Stimulated activated CD8-positive, alpha-beta memory T cell treated with anti-CD3 and anti-CD28 coated beads, Interleukin-15, amount 100 ng/mL, for 24 hours (primary cell): ENCODE data around the gene DSTN.

ENCODE experiments used
- DNase-seq: peaks from one replicate; pipeline ENCODE4 v3.0.0-alpha.2; 2020; ENCODE audit warnings: low read depth

DSTN gene

GRCh38 chr20:17583126-17583525 lies 13.3 kb downstream of the DSTN start:
- no peak for DNase-seq

- DNase-seq = no peak
Observed at GRCh38 chr20:17584689-17585088, 14.8 kb downstream of the DSTN start.

- DNase-seq = no peak
Observed at GRCh38 chr20:17586250-17586649, 16.4 kb downstream of the DSTN start.

DNA sequence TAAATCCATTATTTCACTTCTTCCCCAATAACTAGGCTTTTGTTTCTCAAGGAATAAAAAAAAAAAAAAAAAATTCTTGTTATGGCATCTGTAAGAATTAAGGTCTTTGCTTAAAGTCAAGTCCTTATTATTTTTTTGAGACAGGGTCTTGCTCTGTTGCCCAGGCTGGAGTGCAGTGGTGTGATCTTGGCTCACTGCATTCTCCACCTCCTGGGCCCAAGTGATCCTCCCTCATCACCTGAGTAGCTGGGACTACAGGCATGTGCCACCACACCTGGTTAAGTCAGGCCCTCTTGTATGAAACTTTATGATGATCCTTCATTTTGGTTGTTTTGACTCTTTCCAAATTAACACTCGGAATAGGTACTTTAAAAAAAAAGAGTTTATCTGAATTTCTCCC lies 17.3 kb downstream of the DSTN start:
- no peak for DNase-seq

- DNase-seq = no peak
Observed at GRCh38 chr20:17587824-17588223, 17.9 kb downstream of the DSTN start.

DNA sequence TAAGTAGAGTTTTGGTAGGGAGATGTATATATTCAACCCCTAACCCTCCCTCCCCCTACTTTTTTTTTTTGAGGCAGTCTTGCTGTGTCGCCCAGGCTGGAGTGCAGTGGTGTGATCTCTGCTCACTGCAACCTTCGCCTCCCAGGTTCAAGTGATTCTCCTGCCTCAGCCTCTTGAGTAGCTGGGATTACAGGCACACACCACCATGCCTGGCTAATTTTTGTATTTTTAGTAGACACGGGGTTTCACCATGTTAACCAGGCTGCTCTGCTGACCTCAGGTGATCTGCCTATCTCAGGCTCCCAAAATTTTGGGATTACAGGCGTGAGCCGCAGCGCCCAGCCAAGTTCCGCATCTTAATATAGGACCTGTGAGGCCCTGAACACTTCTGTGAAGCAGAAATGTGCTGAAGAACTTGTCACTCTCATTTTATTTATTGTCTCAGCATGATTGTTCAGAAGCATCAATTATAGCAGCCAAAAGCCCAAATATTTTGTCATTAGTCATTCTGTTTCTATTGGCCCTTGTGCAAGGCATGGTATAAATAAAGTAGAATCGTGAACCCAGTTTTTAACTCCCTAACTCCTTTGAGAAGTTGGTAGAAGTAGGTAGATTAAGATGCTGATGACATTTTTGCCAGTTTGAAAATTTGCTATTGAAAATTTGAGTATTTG lies 19.4 kb downstream of the DSTN start:
- DNase-seq = no peak

GRCh38 chr20:17590245-17590644 lies 20.4 kb downstream of the DSTN start:
- no peak for DNase-seq

- no peak for DNase-seq
Observed at GRCh38 chr20:17593902-17594301, 24.0 kb downstream of the DSTN start.

DNA sequence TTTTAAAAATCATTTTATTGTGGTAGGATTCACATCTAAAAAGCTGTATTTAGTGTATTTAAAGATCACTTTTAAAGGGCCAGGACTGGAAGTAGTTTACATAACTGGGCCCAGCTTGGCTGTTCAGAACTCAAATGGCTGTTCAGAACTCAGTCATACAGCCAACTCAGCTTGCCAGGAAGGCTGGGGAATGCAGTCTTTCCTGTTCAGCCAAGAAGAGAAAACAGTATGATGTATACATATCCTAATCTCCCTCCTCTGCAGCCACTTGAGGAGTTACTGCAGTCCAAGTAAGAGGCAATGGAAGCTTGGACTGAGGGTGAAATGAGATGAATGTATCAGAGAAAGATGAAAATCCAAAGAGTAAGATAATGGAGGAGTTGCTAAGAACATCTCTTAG lies 24.6 kb downstream of the DSTN start:
- DNase-seq = no peak

GRCh38 chr20:17595856-17596255 lies 26.0 kb downstream of the DSTN start:
- no peak for DNase-seq

DNA sequence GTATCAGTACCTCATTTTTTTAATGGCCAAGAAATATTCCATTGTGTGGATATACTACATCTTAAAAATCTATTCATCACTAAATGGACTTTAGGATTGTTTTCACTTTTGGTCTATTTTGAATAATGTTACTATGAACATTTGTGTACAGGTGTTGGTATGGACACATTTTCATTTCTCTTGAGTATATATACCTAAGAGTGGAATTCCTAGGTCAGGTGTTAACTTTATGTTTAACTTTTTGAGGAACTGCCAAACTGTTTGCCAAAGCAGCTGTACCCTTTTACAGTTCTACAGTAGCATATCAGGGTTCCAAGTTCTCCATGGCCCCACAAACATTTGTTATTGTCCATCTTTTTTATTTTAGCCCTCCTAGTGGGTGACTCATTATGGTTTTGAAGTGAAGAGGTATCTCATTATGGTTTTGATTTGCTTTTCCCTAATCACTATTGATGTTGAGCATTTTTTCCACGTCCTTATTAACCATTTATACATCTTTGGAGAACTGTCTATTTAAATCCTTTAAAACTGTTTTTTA lies 28.2 kb downstream of the DSTN start:
- DNase-seq = no peak

DNA sequence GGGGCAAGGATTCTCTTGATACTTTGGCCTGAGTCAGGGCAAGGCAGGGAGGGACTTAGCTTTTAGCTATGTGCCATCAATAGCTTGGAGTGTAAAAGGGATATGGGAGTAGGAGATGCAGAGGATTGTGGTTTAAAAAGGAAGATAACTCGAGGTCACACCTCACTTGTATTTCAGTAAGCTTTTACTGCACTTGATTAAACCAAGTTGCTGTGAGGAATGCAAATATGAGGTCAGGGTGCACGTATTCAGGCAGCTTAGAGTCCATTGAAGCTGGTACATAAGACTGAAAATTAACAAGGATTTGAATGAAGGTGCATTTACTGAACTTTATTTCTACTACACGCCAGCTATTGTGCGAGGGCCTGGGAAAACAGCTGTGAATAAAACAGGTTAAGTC lies 32.1 kb downstream of the DSTN start:
- no peak for DNase-seq

- DNase-seq = no peak
Observed at GRCh38 chr20:17602493-17602892, 32.6 kb downstream of the DSTN start.

DNA sequence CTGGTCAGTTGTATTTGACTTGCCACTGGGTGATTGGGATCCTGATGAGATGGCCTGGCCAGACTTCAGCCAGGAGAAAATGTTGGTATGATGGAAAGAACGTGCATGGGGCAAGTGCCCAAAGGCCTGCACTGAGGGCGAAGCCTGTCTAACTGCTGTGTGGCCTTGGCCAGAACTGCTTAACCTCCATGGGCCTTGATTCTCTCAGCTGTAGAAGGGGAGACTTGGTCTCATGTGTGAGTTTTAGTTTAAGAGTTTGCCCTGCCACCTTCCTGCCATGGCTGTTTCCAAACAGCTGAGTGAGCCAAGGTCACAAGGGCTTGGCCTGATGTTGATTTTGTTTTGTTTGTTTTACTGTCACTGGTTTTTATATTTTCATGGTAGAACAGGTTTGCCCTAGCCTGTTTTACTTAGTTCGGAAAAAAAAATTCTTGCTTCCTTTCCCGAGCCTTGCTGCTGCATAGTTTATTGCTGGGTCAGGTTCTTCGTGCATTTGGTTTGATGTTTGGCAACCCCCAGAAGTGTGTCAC lies 35.3 kb downstream of the DSTN start:
- DNase-seq = no peak

DNA sequence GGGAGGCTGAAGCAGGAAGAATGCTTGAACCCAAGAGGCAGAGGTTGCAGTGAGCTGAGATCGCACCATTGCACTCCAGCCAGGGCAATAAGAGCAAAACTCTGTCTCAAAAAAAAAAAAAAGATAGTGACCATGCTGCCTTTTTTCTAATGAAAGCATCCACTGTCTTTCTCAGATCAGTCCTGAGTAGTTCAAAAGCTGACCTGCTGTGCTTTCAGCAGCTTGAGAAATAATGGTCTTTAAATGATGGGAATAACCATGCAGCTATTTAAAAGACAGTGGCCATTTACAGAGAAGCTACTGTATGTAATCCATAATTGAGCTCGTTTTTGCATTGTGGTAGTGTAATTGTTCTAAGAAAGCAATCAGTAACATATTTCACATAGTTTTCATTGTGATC lies 36.1 kb downstream of the DSTN start:
- DNase-seq = no peak

DNA sequence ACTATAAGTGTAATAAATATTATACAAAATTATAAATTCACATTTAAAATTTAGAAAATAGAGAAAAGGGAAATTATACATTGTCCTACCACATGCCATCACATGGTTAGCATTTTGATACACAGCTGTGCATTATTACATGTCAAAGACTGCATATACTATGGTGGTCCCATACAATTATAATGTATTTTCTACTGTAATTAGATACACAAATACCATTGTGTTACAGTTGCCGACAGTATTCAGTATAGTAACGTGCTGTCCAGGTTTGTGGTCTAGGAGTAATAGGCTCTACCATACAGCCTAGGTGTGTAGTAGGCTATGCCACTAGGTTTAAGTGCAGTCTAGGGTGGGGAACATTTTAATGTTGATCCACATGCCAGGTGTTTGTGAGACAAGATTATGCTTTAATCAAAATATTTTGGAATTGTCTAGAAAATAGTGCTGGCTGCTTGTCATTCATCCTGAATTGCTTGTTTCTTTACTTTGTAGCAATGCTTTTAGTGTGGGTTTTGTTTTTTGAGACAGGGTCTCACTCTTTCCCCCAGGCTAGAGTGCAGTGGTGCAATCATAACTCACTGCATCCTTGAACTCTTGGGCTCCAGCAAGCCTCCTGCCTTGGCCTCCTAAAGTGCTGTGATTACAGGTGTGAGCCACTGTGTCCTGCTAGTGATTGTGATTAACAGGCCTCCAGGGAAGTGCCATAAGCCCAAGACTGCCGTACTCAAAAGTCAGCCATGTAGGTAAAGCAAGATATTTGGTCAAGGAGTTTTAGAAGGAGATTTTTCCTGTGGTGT lies 39.0 kb downstream of the DSTN start:
- no peak for DNase-seq

- no peak for DNase-seq
Observed at GRCh38 chr20:17609811-17610377, 40.0 kb downstream of the DSTN start.

DNA sequence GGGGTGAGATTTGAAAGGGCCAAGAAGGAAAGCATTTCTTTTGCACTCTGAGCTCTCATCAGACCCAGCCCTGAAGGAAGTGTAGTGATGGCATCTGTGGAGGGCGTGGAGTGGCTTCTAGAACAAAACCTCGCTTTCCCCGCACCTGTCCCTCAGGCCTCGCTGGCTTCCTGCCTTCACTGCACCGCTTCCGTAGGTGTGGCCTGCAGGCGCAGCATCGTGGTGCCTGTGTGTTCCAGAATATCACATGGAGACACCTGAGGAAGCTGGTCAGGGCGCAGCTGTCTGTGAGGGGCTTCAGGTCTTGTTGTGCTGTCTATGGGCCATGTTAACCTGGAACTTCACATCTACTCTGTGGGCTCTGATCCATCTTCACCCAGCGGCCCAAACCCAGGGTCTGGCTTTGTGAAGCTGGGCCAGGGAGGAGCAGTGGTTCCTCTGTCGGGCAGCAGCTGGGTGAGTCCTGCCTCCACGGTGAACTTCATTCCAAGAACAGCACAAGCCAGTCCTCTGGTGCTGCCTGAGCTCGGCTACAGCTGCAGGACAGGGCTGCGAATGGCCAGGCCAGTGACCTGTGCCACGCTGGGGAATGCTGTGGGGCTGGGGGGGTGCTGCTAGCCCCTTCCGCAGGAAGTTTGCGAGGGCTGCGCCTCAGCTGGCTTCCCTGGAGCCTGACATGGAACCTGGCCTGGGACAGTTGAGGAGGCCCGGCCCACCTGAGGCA lies 40.9 kb downstream of the DSTN start:
- DNase-seq = peak; percentile 6

- DNase-seq = no peak
Observed at GRCh38 chr20:17611290-17611539, 41.3 kb downstream of the DSTN start.

DNA sequence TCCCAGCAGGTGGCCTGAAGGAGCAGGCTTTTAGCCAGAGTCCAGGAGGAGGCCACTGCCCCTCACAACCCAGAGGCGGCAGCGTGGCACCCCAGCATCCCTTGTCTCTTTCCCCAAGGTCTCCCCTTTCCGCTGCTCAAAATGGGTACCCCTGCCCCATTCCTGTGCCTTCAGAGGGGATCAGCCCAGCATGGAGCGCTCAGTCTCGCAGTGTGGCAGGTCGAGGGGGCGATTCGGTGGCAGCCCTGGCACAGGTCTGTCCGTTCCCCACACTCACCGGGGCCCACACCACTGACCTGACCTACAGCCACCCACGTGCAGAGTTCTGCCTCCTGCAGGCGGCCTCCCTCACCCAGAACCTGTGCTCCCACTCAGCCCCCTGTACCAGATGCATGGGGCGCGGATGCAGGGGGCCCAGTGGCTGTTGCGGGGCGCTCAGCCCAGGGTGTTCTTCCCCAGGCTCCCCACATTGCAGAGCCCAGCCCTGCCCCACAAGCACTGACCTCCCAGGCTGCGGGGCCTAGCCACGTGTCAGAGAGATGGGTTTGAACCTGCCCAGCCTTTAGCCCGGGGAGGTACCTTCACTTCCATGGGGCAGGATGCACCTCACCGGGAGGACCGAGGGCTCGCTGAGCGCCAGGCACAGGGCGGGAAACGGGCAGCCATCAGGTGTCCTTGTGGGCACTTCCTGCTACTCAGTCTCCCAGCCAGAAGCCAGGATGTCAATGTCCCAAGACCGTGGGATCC lies 41.8 kb downstream of the DSTN start:
- no peak for DNase-seq

GRCh38 chr20:17612287-17612991 lies 42.6 kb downstream of the DSTN start:
- DNase-seq = peak; percentile 9
